ENCODE measurements around the gene IQCH.

- TF ChIP-seq GATA2 (IDR thresholded peaks at IDR 0.05; ENCODE audit: low read depth, low read length) (no peak), GATA3 (IDR thresholded peaks at IDR 0.05; ENCODE audit: low read depth, low read length) (no peak)
These were observed 57.1 kb downstream of the IQCH start for GRCh38 chr15:67311731-67312130.

Measured in SH-SY5Y (cell line).